IPS-NIHi7 (cell line): ENCODE measurements around the gene SNX5.

Experiments
- DNase-seq: peaks from one replicate; pipeline ENCODE4 v3.0.0; 2012; ENCODE audit warnings: mixed read lengths; ENCODE audit errors: extremely low spot score

Gene SNX5

GRCh38 chr20:17940224-17940971 is 28.2 kb downstream of the SNX5 start:
- peak; percentile 45 for DNase-seq

- no peak for DNase-seq
Measured at GRCh38 chr20:17939622-17940223, 28.9 kb downstream of the SNX5 start.

GRCh38 chr20:17938871-17939619 is 29.5 kb downstream of the SNX5 start:
- DNase-seq, result peak; percentile 83

GRCh38 chr20:17936761-17937732 is 31.5 kb downstream of the SNX5 start:
- peak; percentile 38 for DNase-seq

GRCh38 chr20:17936286-17936760 is 32.3 kb downstream of the SNX5 start:
- no peak for DNase-seq

- no peak for DNase-seq
Measured at GRCh38 chr20:17935761-17936160, 32.8 kb downstream of the SNX5 start.

GRCh38 chr20:17935186-17935585 is 33.4 kb downstream of the SNX5 start:
- no peak for DNase-seq

GRCh38 chr20:17934141-17934862 is 34.3 kb downstream of the SNX5 start:
- DNase-seq, result peak; percentile 50

- DNase-seq, result no peak
Measured at GRCh38 chr20:17933711-17934110, 34.9 kb downstream of the SNX5 start.

- DNase-seq, result no peak
Measured at GRCh38 chr20:17933121-17933520, 35.5 kb downstream of the SNX5 start.

GRCh38 chr20:17932396-17932795 is 36.2 kb downstream of the SNX5 start:
- DNase-seq, result no peak

GRCh38 chr20:17931513-17931912 is 37.1 kb downstream of the SNX5 start:
- no peak for DNase-seq

- no peak for DNase-seq
Measured at GRCh38 chr20:17928633-17929311, 39.8 kb downstream of the SNX5 start.

GRCh38 chr20:17928211-17928611 is 40.4 kb downstream of the SNX5 start:
- DNase-seq, result no peak

- no peak for DNase-seq
Measured at GRCh38 chr20:17925940-17926300, 42.7 kb downstream of the SNX5 start.

- no peak for DNase-seq
Measured at GRCh38 chr20:17925141-17925939, 43.3 kb downstream of the SNX5 start.

- no peak for DNase-seq
Measured at GRCh38 chr20:17921774-17922173, 46.8 kb downstream of the SNX5 start.

- DNase-seq, result no peak
Measured at GRCh38 chr20:17919149-17919548, 49.4 kb downstream of the SNX5 start.

- DNase-seq, result no peak
Measured at GRCh38 chr20:17917832-17918618, 50.6 kb downstream of the SNX5 start.
